WTC11 (cell line): ENCODE measurements around the gene CACNA2D3. TPM values are rescaled to one million over a fixed set of nuclear protein-coding genes. Genes with fewer than 3 reads are reported as not detected.

Source experiments
- ATAC-seq: fragments of 200-7000 bp; cut with Tn5 transposase; 2 replicates; pipeline ENCODE4 v1.10.0; 2021; ENCODE audit warnings: mild to moderate bottlenecking, moderate library complexity
- CTCF ChIA-PET: fragments of 300-600 bp; sonication (Branson Sonifier 250); formaldehyde crosslinking; loops from one replicate; lab custom pipeline; 2021; ENCODE audit warnings: antibody characterized with exemption; lab: Charles Lee
- POLR2A ChIA-PET: fragments of 350-600 bp; sonication (Branson Sonifier 250); formaldehyde crosslinking; loops from one replicate; lab custom pipeline; 2021; ENCODE audit warnings: antibody characterized with exemption; lab: Charles Lee
- DNase-seq: peaks from one replicate; pipeline ENCODE4 v3.0.0; 2021; ENCODE audit warnings: low spot score
- H3K27ac Mint-ChIP-seq: 2 replicates; pipeline ENCODE4 v1.8.0; 2021; ENCODE audit warnings: mixed read lengths
- H3K27me3 Mint-ChIP-seq: 2 replicates; pipeline ENCODE4 v1.8.0; 2021; ENCODE audit warnings: low read depth, mild to moderate bottlenecking, moderate library complexity, mixed read lengths
- H3K36me3 Mint-ChIP-seq: 2 replicates; pipeline ENCODE4 v1.8.0; 2021; ENCODE audit warnings: mixed read lengths
- H3K4me1 Mint-ChIP-seq: 2 replicates; pipeline ENCODE4 v1.8.0; 2022; ENCODE audit warnings: mixed read lengths
- H3K4me3 Mint-ChIP-seq: 2 replicates; pipeline ENCODE4 v1.8.0; 2021; ENCODE audit warnings: mild to moderate bottlenecking, moderate library complexity, mixed read lengths
- H3K9me3 Mint-ChIP-seq: 2 replicates; pipeline ENCODE4 v1.8.0; 2021; ENCODE audit warnings: mixed read lengths
- ATF1 ChIP-seq: sonication (generic); formaldehyde crosslinking; IDR thresholded peaks from 2 replicates; pipeline ENCODE4 v1.8.1; 2023; ENCODE audit warnings: mild to moderate bottlenecking, moderate library complexity, missing genetic modification reagents
- ATF2 ChIP-seq: sonication (generic); formaldehyde crosslinking; IDR thresholded peaks from 2 replicates; pipeline ENCODE4 v1.8.1; 2022; ENCODE audit warnings: low read depth, missing genetic modification reagents, borderline replicate concordance
- CBFB ChIP-seq: sonication (generic); formaldehyde crosslinking; IDR thresholded peaks from 2 replicates; pipeline ENCODE4 v1.8.1; 2022; ENCODE audit warnings: mild to moderate bottlenecking, low read depth, missing genetic modification reagents
- CREM ChIP-seq: sonication (generic); formaldehyde crosslinking; IDR thresholded peaks from 2 replicates; pipeline ENCODE4 v1.8.1; 2022; ENCODE audit warnings: mild to moderate bottlenecking, missing genetic modification reagents, moderate library complexity
- E2F1 ChIP-seq: sonication (generic); formaldehyde crosslinking; IDR thresholded peaks from 2 replicates; pipeline ENCODE4 v1.8.0; 2022; ENCODE audit warnings: mild to moderate bottlenecking, missing genetic modification reagents
- EMX1 ChIP-seq: fragments of 250-450 bp; sonication (Bioruptor Pico); IDR thresholded peaks from 2 replicates; pipeline ENCODE4 v1.8.0; 2021; ENCODE audit warnings: mild to moderate bottlenecking
- ETV6 ChIP-seq: sonication (generic); formaldehyde crosslinking; IDR thresholded peaks from 2 replicates; pipeline ENCODE4 v1.8.1; 2022; ENCODE audit warnings: mild to moderate bottlenecking, missing genetic modification reagents
- FOXK1 ChIP-seq: sonication (generic); formaldehyde crosslinking; IDR thresholded peaks from 2 replicates; pipeline ENCODE4 v1.8.0; 2022; ENCODE audit warnings: mild to moderate bottlenecking, moderate library complexity, missing genetic modification reagents
- GRHL2 ChIP-seq: fragments of 250-450 bp; sonication (Bioruptor Pico); IDR thresholded peaks from 2 replicates; pipeline ENCODE4 v1.8.0; 2022; ENCODE audit warnings: mild to moderate bottlenecking, moderate library complexity; ENCODE audit not compliant: insufficient replicate concordance, severe bottlenecking
- JUN ChIP-seq: sonication (generic); formaldehyde crosslinking; IDR thresholded peaks from 2 replicates; pipeline ENCODE4 v1.8.0; 2023; ENCODE audit warnings: mild to moderate bottlenecking, missing genetic modification reagents
- OVOL2 ChIP-seq: fragments of 250-450 bp; sonication (Bioruptor Pico); IDR thresholded peaks from 2 replicates; pipeline ENCODE4 v1.9.0; 2021; ENCODE audit warnings: mild to moderate bottlenecking, borderline replicate concordance
- PRRX2 ChIP-seq: fragments of 250-450 bp; sonication (Bioruptor Pico); IDR thresholded peaks from 2 replicates; pipeline ENCODE4 v1.8.0; 2021; ENCODE audit warnings: mild to moderate bottlenecking
- RELA ChIP-seq: sonication (generic); formaldehyde crosslinking; IDR thresholded peaks from 2 replicates; pipeline ENCODE4 v1.8.1; 2022; ENCODE audit warnings: missing genetic modification reagents, mild to moderate bottlenecking, borderline replicate concordance
- SOX15 ChIP-seq: fragments of 250-450 bp; sonication (Bioruptor Pico); IDR thresholded peaks from 2 replicates; pipeline ENCODE4 v1.9.0; 2021; ENCODE audit warnings: mild to moderate bottlenecking
- TEAD4 ChIP-seq: sonication (generic); formaldehyde crosslinking; IDR thresholded peaks from 2 replicates; pipeline ENCODE4 v1.8.0; 2022; ENCODE audit warnings: mild to moderate bottlenecking, missing genetic modification reagents
- ZMAT4 ChIP-seq: fragments of 250-450 bp; sonication (Bioruptor Pico); IDR thresholded peaks from 2 replicates; pipeline ENCODE4 v1.9.0; 2021; ENCODE audit warnings: mild to moderate bottlenecking
- ZNF138 ChIP-seq: sonication (generic); formaldehyde crosslinking; conservative IDR thresholded peaks from 2 replicates; pipeline ENCODE4 v1.8.1; 2022; ENCODE audit warnings: mild to moderate bottlenecking, moderate library complexity, missing genetic modification reagents
- ZNF219 ChIP-seq: sonication (generic); formaldehyde crosslinking; IDR thresholded peaks from 2 replicates; pipeline ENCODE4 v1.8.0; 2023; ENCODE audit warnings: missing genetic modification reagents, mild to moderate bottlenecking, borderline replicate concordance
- ZNF317 ChIP-seq: sonication (generic); formaldehyde crosslinking; IDR thresholded peaks from 2 replicates; pipeline ENCODE4 v1.8.1; 2023; ENCODE audit warnings: low read depth, mild to moderate bottlenecking, moderate library complexity, missing genetic modification reagents, borderline replicate concordance
- ZNF396 ChIP-seq: fragments of 250-450 bp; sonication (Bioruptor Pico); IDR thresholded peaks from 2 replicates; pipeline ENCODE4 v1.8.0; 2021; ENCODE audit warnings: mild to moderate bottlenecking, moderate library complexity, borderline replicate concordance
- ZNF423 ChIP-seq: fragments of 250-450 bp; sonication (Bioruptor Pico); IDR thresholded peaks from 2 replicates; pipeline ENCODE4 v2.1.2; 2022; ENCODE audit warnings: mild to moderate bottlenecking, moderate library complexity
- ZNF425 ChIP-seq: fragments of 250-450 bp; sonication (Bioruptor Pico); conservative IDR thresholded peaks from 2 replicates; pipeline ENCODE4 v1.9.0; 2021; ENCODE audit warnings: mild to moderate bottlenecking
- ZNF532 ChIP-seq: fragments of 250-450 bp; sonication (Bioruptor Pico); IDR thresholded peaks from 2 replicates; pipeline ENCODE4 v1.9.0; 2021; ENCODE audit warnings: mild to moderate bottlenecking, borderline replicate concordance
- ZSCAN18 ChIP-seq: fragments of 250-450 bp; sonication (Bioruptor Pico); IDR thresholded peaks from 2 replicates; pipeline ENCODE4 v2.1.2; 2022; ENCODE audit warnings: mild to moderate bottlenecking, moderate library complexity
- total RNA-seq: library from RNA; stranded (reverse); gene quantifications from 3 replicates; pipeline ENCODE4 v1.2.3, GENCODE V29; 2021

CACNA2D3 gene
- total RNA-seq, 1 experiment from 2014 or later = 5.0 TPM

GRCh38 chr3:54214845-54215244 lies 92.5 kb downstream of the CACNA2D3 start:
- DNase-seq = no peak
- CTCF ChIA-PET = no interaction called here
- peaks cover 3% of the 10 kb centered on the region; the same call in 1 of the 2 replicates for H3K4me1 Mint-ChIP-seq
- POLR2A ChIA-PET = no interaction called here
- H3K9me3 Mint-ChIP-seq = peaks cover 20% of the 10 kb centered on the region
- H3K27ac Mint-ChIP-seq = no peak overlapping the region
- H3K27me3 Mint-ChIP-seq = no peaks in the 10 kb centered on the region; the same call in 1 of the 2 replicates
- H3K4me3 Mint-ChIP-seq = no peak overlapping the region
- peaks cover 7% of the 10 kb centered on the region for H3K36me3 Mint-ChIP-seq
- TF ChIP-seq FOXK1 (CRISPR knock-in tag) = no peak
- no peak for TF ChIP-seq PRRX2 (CRISPR knock-in tag)
- TF ChIP-seq ZNF396 (CRISPR knock-in tag) = no peak
- TF ChIP-seq CBFB (CRISPR knock-in tag) = no peak
- no peak for TF ChIP-seq ATF2
- TF ChIP-seq ATF1 (CRISPR knock-in tag) = no peak
- no peak for TF ChIP-seq ZNF138
- no peak for TF ChIP-seq ZSCAN18 (CRISPR knock-in tag)
- no peak for TF ChIP-seq GRHL2 (CRISPR knock-in tag)
- no peak for TF ChIP-seq ZNF532
- no peak for TF ChIP-seq ZNF219 (CRISPR knock-in tag)
- no peak for TF ChIP-seq CREM (CRISPR knock-in tag)
- no peak for TF ChIP-seq ETV6 (CRISPR knock-in tag)
- no peak for ATAC-seq

- Mint-ChIP-seq H3K27ac (no peak overlapping the region), H3K36me3 (peaks cover 7% of the 10 kb centered on the region), H3K4me3 (no peak overlapping the region), H3K27me3 (no peaks in the 10 kb centered on the region; the same call in 1 of the 2 replicates), H3K9me3 (peaks cover 19% of the 10 kb centered on the region), H3K4me1 (peaks cover 4% of the 10 kb centered on the region)
- TF ChIP-seq RELA (CRISPR knock-in tag) (no peak), SOX15 (CRISPR knock-in tag) (no peak), E2F1 (CRISPR knock-in tag) (no peak), OVOL2 (CRISPR knock-in tag) (no peak), ZNF425 (CRISPR knock-in tag) (no peak), JUN (no peak), ZMAT4 (CRISPR knock-in tag) (no peak), TEAD4 (CRISPR knock-in tag) (no peak), ZNF219 (CRISPR knock-in tag) (no peak), ZNF317 (CRISPR knock-in tag) (no peak), PRRX2 (CRISPR knock-in tag) (no peak), EMX1 (CRISPR knock-in tag) (no peak), ZNF423 (CRISPR knock-in tag) (no peak)
- ATAC-seq (no peak), DNase-seq (no peak)
- POLR2A ChIA-PET = no interaction called here
- CTCF ChIA-PET = interaction anchor here (2.1 kb wide), 1 partner anchor 69 kb away, joined by 4 read pairs; no protein-coding TSS in a partner anchor
These were observed 93.2 kb downstream of the CACNA2D3 start for GRCh38 chr3:54215521-54215920.
